Pancreas (tissue), 10 donors: Measurements from ENCODE around the gene CAPN6. TPM values are rescaled to one million over a fixed set of nuclear protein-coding genes. Genes with fewer than 3 reads are reported as not detected.

Experiments
- ATAC-seq, 4 donors: fragments of 200-7000 bp; cut with Tn5 transposase; one replicate each; pipeline versions ENCODE4 v1.8.0 to v1.9.1; 2020; ENCODE audit warnings: mild to moderate bottlenecking in 4 of 4, moderate library complexity in 4 of 4
- DNase-seq, 6 donors: peaks; one replicate each; pipeline ENCODE4 v3.0.0-alpha.2; 2020
- FAIRE-seq: peaks from 2 replicates; lab custom pipeline; 2012; peaks lifted over from hg19 to GRCh38; lab: Jason Lieb, UNC
- H3K27ac ChIP-seq, 4 donors: fragments of 200-600 bp; sonication (generic); 1 replicate in 3 of 4; 2 replicates in 1 of 4; pipeline versions ENCODE4 v1.5.0 to v1.8.0; 2020
- H3K27me3 ChIP-seq, 4 donors: fragments of 200-600 bp; one replicate each; pipeline ENCODE4 v1.8.0; 2021
- H3K36me3 ChIP-seq, 3 donors: fragments of 200-600 bp; sonication (generic) in 1 of 3; one replicate each; pipeline versions ENCODE4 v1.5.0 to v1.8.0; 2020 to 2021
- H3K4me1 ChIP-seq, 3 donors: fragments of 200-600 bp; one replicate each; pipeline ENCODE4 v1.8.0; 2021
- H3K4me3 ChIP-seq, 4 donors: fragments of 200-600 bp; sonication (generic) in 2 of 4; one replicate each; pipeline versions ENCODE4 v1.5.0 to v1.8.0; 2020 to 2021
- H3K9me3 ChIP-seq, 4 donors: fragments of 200-600 bp; one replicate each; pipeline ENCODE4 v1.8.0; 2021
- CTCF ChIP-seq, 4 donors: fragments of 200-600 bp; sonication (generic) in 3 of 4; IDR thresholded peaks; one replicate each; pipeline versions ENCODE4 v1.5.0 to v1.8.0; 2021; ENCODE audit warnings: antibody characterized with exemption in 4 of 4
- WGBS, 2 donors: extraction: QIAGEN DNeasy Blood & Tissue Kit; methylation state at CpG; one replicate each; pipeline ENCODE4 v1.1.7; 2013; 5-methylcytosine and 5-hydroxymethylcytosine counted together
- intact Hi-C, 3 donors: fragments of 100-400 bp; cut with DNase I; formaldehyde crosslinking; loops; one replicate each; pipeline versions ENCODE4 v1.11.1 to v1.14.2; 2022
- polyA plus RNA-seq, 2 donors: library from polyadenylated mRNA; stranded (reverse); fragments of 200-250 nt; gene quantifications; one replicate each; pipeline ENCODE4 v1.2.3, GENCODE V29; 2013
- total RNA-seq, 6 donors: library from RNA; stranded (reverse); fragmentation: NEBNext Ultra II Directional in 4 of 6; extraction: Animal tissue kit (Norgen Biotek cat#: 25700) in 4 of 6; gene quantifications; one replicate each; pipeline versions ENCODE4 v1.2.1 to v1.2.4, GENCODE V29; 2021 to 2023
- donor health status: healthy with polysubstance abuse.
- donor health status: DM: no; HTN: no; CAD: no; lungs with moderate emphysema.
- donor health status: DM: no; HTN: no; CAD: no.
- donor health status: control.
- donor health status: control.
- donor health status: Bipolar disorder and iron deficiency.
- donor health status: DM: yes; HTN: yes; CAD: no.
- donor health status: DM: no; HTN: no; CAD: no.
- donor health status: DM: no; HTN: no; CAD: no.
- donor health status: DM: yes; HTN: yes; CAD: no.

The CAPN6 gene
- total and polyA plus RNA-seq, 8 donors: 2.0 to 8.5 (median 2.2) TPM

- peaks cover 3 to 25% (median 5%) of the 10 kb centered on the region in 4 donors for H3K27me3 ChIP-seq
- no peaks in the 10 kb centered on the region for H3K36me3 ChIP-seq
- no peak overlapping the region for H3K27ac ChIP-seq
- no peaks in the 10 kb centered on the region for H3K9me3 ChIP-seq
- no peaks in the 10 kb centered on the region for H3K4me1 ChIP-seq
- intact Hi-C loops: no loop called here
- DNase-seq: no peak
- WGBS, 2 donors: 63 to 82% methylated on average over 3 of the region's 3 CpGs
- ATAC-seq: no peak
- no peak overlapping the region for H3K4me3 ChIP-seq
- TF ChIP-seq CTCF (IDR thresholded peaks at IDR 0.05): no peak
- no peak for FAIRE-seq
Measured at GRCh38 chrX:111260451-111260850, 9.8 kb downstream of the CAPN6 start.

GRCh38 chrX:111259559-111259958, 10.7 kb downstream of the CAPN6 start:
- Histone ChIP-seq H3K4me1 (no peaks in the 10 kb centered on the region), H3K36me3 (no peaks in the 10 kb centered on the region), H3K4me3 (no peak overlapping the region), H3K27me3 (peaks cover 0 to 18% (median 7%) of the 10 kb centered on the region in 4 donors), H3K27ac (no peak overlapping the region), H3K9me3 (no peaks in the 10 kb centered on the region)
- intact Hi-C loops: no loop called here
- 77 to 82% methylated on average over 3 of the region's 3 CpGs for WGBS, 2 donors
- no peak for FAIRE-seq
- no peak for TF ChIP-seq CTCF (IDR thresholded peaks at IDR 0.05)
- no peak for ATAC-seq
- DNase-seq: no peak

- intact Hi-C loops: no loop called here
- ATAC-seq (no peak), FAIRE-seq (no peak), DNase-seq (no peak)
- no peak overlapping the region for H3K27ac ChIP-seq
- no peak overlapping the region for H3K4me3 ChIP-seq
- WGBS, 2 donors: 67 to 77% methylated on average over 3 of the region's 3 CpGs
- no peaks in the 10 kb centered on the region for H3K4me1 ChIP-seq
- no peaks in the 10 kb centered on the region for H3K36me3 ChIP-seq
- TF ChIP-seq CTCF (IDR thresholded peaks at IDR 0.05): no peak
- H3K27me3 ChIP-seq: peaks cover 0 to 10% (median 4%) of the 10 kb centered on the region in 4 donors
- no peaks in the 10 kb centered on the region for H3K9me3 ChIP-seq
Measured at GRCh38 chrX:111257733-111258132, 12.6 kb downstream of the CAPN6 start.

GRCh38 chrX:111254896-111255693, 15.2 kb downstream of the CAPN6 start:
- ATAC-seq (no peak), DNase-seq (no peak), FAIRE-seq (no peak)
- H3K4me3 ChIP-seq: no peak overlapping the region
- TF ChIP-seq CTCF (IDR thresholded peaks at IDR 0.05): no peak
- no peaks in the 10 kb centered on the region for H3K9me3 ChIP-seq
- no peaks in the 10 kb centered on the region for H3K4me1 ChIP-seq
- peaks cover 0 to 9% (median 3%) of the 10 kb centered on the region in 4 donors for H3K27me3 ChIP-seq
- intact Hi-C loops: no loop called here
- H3K36me3 ChIP-seq: no peaks in the 10 kb centered on the region
- WGBS, 2 donors: 82 to 92% methylated on average over 7 of the region's 7 CpGs
- no peak overlapping the region for H3K27ac ChIP-seq

- peak; percentile 51 for FAIRE-seq
- ATAC-seq: no peak
- TF ChIP-seq CTCF (IDR thresholded peaks at IDR 0.05): no peak
- H3K4me1 ChIP-seq: no peaks in the 10 kb centered on the region
- no peaks in the 10 kb centered on the region for H3K36me3 ChIP-seq
- WGBS, 2 donors: 25 to 34% methylated on average over 2 of the region's 2 CpGs
- no peak for DNase-seq
- intact Hi-C loops: no loop called here
- no peak overlapping the region for H3K27ac ChIP-seq
- no peaks in the 10 kb centered on the region for H3K9me3 ChIP-seq
- no peak overlapping the region for H3K4me3 ChIP-seq
- peaks cover 0 to under 1% (median 0%) of the 10 kb centered on the region in 4 donors for H3K27me3 ChIP-seq
Measured at GRCh38 chrX:111244235-111244750, 26.0 kb downstream of the CAPN6 start.
